ENCODE results near the gene SPEM2. TPM values are rescaled to one million over a fixed set of nuclear protein-coding genes. Genes with fewer than 3 reads are reported as not detected.

SPEM2 gene
- total RNA-seq, 2 donors from 2014 or later: not detected

DNA sequence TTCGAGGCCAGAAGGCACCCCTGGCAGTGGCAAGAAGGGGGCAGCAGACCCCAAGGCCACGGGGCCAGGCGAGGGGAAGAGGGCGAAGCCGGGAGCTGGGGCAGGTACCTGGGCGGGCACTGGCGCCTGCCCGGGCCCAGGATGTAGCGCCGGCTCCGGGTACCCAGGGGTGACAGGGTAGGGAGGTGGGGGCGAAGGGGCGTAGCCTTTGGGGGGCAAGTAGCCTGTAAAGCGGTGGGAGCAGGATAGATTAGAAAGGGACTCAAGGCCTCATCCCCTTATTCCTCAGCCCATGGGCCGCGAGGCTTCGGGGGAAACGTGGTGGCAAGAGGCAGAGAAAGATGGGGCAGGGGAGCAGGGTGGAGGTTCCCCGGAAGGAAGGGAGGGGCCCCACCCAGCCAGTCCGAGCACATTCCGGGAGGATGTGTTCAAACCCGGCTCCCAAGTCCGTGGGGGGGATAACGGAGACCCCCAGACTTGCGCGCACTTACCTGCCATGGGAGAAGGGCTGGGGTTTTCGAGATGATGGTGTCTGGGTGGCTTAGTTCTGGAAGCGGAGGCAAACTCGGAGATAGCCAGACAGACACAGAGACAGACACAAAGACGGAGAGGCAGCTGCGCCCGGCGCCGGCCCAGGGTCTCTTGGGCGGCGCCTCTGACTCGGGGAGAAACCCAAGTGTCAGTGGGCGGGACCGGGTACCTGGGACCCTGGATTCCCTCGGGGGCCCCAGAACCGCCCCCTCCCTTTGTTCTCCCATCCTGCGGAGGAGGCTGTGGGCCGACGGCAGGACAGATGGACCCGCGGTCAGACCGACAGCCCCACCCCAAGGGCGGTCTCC, 31.6 kb upstream of the SPEM2 start:
- Mint-ChIP-seq H3K36me3 (ENCODE audit: low read depth) (peaks cover 48% of the 10 kb centered on the region), H3K27me3 (no peaks in the 10 kb centered on the region), H3K4me1 (peaks cover 13% of the 10 kb centered on the region), H3K9me3 (no peaks in the 10 kb centered on the region), H3K4me3 (peak overlapping the region; percentile 87), H3K27ac (peak overlapping the region; percentile 84)
- peak; percentile 47 for ATAC-seq (replicated peaks)

DNA sequence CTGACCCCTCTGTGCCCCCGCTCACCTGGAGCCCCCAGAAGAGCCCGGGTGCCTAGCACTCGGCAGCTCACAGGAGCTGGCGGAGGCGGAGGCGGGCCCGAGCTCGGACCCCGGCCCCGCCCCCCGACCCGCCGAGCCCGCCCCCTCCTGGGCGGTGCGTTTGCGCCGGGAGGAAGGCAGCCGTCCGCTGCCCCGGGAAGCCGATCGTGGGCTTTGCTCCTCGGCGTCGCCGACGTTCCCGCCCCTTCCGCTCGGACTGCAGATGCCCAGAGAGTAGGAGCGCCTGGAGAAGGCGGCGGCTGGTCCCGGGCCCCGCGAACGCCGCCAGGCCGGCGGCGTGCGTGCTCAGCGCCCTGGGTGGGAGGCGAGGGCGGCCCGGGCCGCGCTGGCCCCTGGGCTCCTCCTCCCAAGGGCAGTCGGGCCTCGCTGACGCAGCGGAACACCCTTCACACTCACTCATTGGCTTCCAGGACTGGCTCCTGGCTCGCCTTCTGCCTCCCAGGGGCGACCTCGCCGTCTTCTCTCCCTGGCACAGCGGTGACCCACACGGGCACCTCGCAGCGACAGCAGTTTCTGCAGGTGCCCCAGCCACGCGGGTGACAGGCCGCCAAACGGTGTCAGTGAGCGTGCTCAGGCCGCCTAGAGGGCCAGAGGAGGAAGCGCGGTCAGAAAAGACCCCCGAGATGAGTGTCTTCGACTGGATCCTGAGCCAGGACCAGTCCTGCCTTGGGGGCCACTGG, 30.8 kb upstream of the SPEM2 start, which contains the start of gene PLSCR3:
Gene PLSCR3, minus strand, starts transcription at position 74 of the 740 bp plus-strand sequence. CDS start 415 bp downstream, outside the sequence.
- Mint-ChIP-seq H3K27me3 (no peaks in the 10 kb centered on the region), H3K27ac (peak within 1 kb of the TSS; percentile 87), H3K36me3 (ENCODE audit: low read depth) (peaks cover 42% of the 10 kb centered on the region), H3K4me1 (peaks cover 9% of the 10 kb centered on the region), H3K9me3 (no peaks in the 10 kb centered on the region), H3K4me3 (peak within 1 kb of the TSS; percentile 87)
- peak; percentile 91 for ATAC-seq (replicated peaks)

- Mint-ChIP-seq H3K4me3 (peak overlapping the region; percentile 6), H3K36me3 (ENCODE audit: low read depth) (peaks cover 27% of the 10 kb centered on the region), H3K27ac (no peak overlapping the region), H3K27me3 (no peaks in the 10 kb centered on the region), H3K9me3 (no peaks in the 10 kb centered on the region), H3K4me1 (peaks cover 5% of the 10 kb centered on the region)
- ATAC-seq (replicated peaks): no peak
These were observed 29.3 kb upstream of the SPEM2 start for GRCh38 chr17:7396147-7396546.

- peaks cover 10% of the 10 kb centered on the region for H3K4me1 Mint-ChIP-seq
- no peaks in the 10 kb centered on the region for H3K9me3 Mint-ChIP-seq
- no peak overlapping the region for H3K27ac Mint-ChIP-seq
- H3K4me3 Mint-ChIP-seq: no peak overlapping the region
- H3K27me3 Mint-ChIP-seq: no peaks in the 10 kb centered on the region
- peaks cover 5% of the 10 kb centered on the region for H3K36me3 Mint-ChIP-seq (ENCODE audit: low read depth)
- ATAC-seq (replicated peaks): no peak
These were observed 26.8 kb upstream of the SPEM2 start for GRCh38 chr17:7398612-7399011.

- no peaks in the 10 kb centered on the region for H3K9me3 Mint-ChIP-seq
- peak overlapping the region; percentile 86 for H3K4me3 Mint-ChIP-seq
- no peak for ATAC-seq (replicated peaks)
- H3K27ac Mint-ChIP-seq: peak overlapping the region; percentile 92
- no peaks in the 10 kb centered on the region for H3K36me3 Mint-ChIP-seq (ENCODE audit: low read depth)
- peaks cover 4% of the 10 kb centered on the region for H3K27me3 Mint-ChIP-seq
- peaks cover 13% of the 10 kb centered on the region for H3K4me1 Mint-ChIP-seq
These were observed 22.2 kb upstream of the SPEM2 start for GRCh38 chr17:7403043-7403726.

DNA sequence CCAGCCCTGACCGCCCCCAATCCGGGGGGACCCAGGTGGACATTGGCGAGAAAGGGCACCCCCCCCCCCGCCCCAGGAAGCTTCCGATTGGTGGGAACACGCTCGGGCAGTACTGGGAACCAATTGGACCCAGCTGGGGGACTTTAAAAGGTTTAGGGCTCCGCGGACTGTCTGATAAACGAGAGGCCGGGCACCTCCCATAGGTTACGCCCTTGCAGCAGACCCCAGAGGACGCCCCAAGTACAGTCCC, 21.8 kb upstream of the SPEM2 start:
- Mint-ChIP-seq H3K9me3 (no peaks in the 10 kb centered on the region), H3K27me3 (peaks cover 4% of the 10 kb centered on the region), H3K27ac (peak overlapping the region; percentile 92), H3K36me3 (ENCODE audit: low read depth) (no peaks in the 10 kb centered on the region), H3K4me1 (peaks cover 13% of the 10 kb centered on the region), H3K4me3 (peak overlapping the region; percentile 86)
- ATAC-seq (replicated peaks): peak; percentile 29

- H3K27ac Mint-ChIP-seq: peak within 1 kb of the TSS; percentile 92
These were observed 21.3 kb upstream of the SPEM2 start, which contains the start of gene TMEM256 for GRCh38 chr17:7403977-7404736. Gene TMEM256, minus strand, starts transcription at chr17:7404097. Its CDS starts 13 bp downstream, at chr17:7404084.

GRCh38 chr17:7404737-7405349, 20.6 kb upstream of the SPEM2 start:
- Mint-ChIP-seq H3K4me1 (peaks cover 20% of the 10 kb centered on the region), H3K27ac (peak overlapping the region; percentile 92), H3K36me3 (ENCODE audit: low read depth) (no peaks in the 10 kb centered on the region), H3K9me3 (no peaks in the 10 kb centered on the region), H3K27me3 (peaks cover 4% of the 10 kb centered on the region), H3K4me3 (peak overlapping the region; percentile 86)
- peak; percentile 50 for ATAC-seq (replicated peaks)

More at GRCh38 chr17:7403977-7404736, 21.3 kb upstream of the SPEM2 start, which contains the start of gene TMEM256:
- peaks cover 13% of the 10 kb centered on the region for H3K4me1 Mint-ChIP-seq
- no peaks in the 10 kb centered on the region for H3K36me3 Mint-ChIP-seq (ENCODE audit: low read depth)
- H3K27me3 Mint-ChIP-seq: peaks cover 4% of the 10 kb centered on the region
- no peaks in the 10 kb centered on the region for H3K9me3 Mint-ChIP-seq
- ATAC-seq (replicated peaks): peak; percentile 94
- peak within 1 kb of the TSS; percentile 86 for H3K4me3 Mint-ChIP-seq

DNA sequence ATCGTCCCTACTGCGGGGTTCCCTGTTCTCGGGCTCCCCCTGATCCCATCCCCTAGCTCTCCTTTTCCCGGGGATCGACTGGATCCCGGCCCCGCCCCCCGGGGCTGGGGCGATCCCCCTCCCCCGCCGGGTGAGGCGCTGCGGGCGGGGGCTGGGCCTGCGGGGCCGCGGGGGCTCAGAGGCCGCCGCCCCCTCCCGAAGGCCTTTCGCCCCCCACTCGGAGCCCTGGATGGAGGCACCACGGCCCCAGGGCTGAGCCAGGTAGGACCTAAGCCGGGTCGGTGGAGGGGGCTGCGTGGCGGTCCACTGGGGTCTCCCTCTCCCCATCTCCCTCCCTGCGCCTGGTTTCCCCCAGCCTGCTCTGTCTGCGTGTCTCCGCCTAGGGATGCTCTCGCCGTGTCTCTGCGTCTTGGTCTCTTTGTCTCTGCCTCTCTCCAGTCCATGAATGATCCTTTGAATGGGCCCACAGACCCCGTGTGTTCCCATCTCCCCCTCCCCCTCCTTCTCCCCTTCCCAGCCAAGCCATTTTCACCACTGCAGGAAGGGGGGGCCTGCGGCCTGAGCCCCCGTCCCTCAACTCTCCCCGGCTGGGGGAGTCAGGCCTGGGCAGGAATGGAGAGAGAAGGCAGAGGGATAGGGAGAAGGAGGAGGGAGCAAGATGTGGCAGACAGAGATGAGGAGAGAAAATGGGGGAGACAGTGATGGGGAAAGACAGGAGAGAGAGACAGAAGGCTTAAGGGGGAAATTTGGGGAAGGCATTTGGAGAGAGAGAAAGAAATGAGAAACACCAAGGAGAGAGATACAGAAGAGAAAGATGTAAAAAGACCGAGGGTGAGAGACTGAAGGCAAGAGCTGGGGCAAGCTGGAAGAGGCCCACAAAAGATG, 19.8 kb upstream of the SPEM2 start:
- Mint-ChIP-seq H3K9me3 (no peaks in the 10 kb centered on the region), H3K27ac (peak overlapping the region; percentile 56), H3K36me3 (ENCODE audit: low read depth) (no peaks in the 10 kb centered on the region), H3K4me3 (peak overlapping the region; percentile 86), H3K4me1 (peaks cover 23% of the 10 kb centered on the region), H3K27me3 (peaks cover 4% of the 10 kb centered on the region)
- ATAC-seq (replicated peaks): no peak

GRCh38 chr17:7406235-7406825, 19.1 kb upstream of the SPEM2 start:
- H3K27me3 Mint-ChIP-seq: peaks cover 4% of the 10 kb centered on the region
- peaks cover 23% of the 10 kb centered on the region for H3K4me1 Mint-ChIP-seq
- no peaks in the 10 kb centered on the region for H3K9me3 Mint-ChIP-seq
- H3K4me3 Mint-ChIP-seq: peak overlapping the region; percentile 86
- H3K27ac Mint-ChIP-seq: peak overlapping the region; percentile 51
- H3K36me3 Mint-ChIP-seq (ENCODE audit: low read depth): no peaks in the 10 kb centered on the region
- no peak for ATAC-seq (replicated peaks)

DNA sequence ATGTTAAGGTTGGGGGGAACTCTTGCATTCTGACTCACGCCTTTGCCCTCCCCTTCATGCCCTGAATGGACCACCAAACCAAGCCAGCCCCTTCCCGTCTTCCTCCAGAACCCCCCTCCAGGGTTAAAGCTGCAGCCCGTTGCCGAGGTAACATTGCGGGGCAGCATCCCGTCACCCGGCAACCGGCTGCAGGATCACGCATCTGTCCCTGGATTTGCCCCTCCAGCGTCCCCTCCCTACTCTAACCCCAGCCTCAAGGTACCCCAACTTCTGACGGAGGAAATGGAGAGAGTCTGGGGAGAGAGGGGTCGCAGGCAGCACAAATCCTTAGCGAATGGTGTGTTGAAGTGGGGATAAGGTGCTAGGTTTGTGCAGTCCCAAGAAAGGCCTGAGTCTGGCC, 18.3 kb upstream of the SPEM2 start:
- Mint-ChIP-seq H3K9me3 (no peaks in the 10 kb centered on the region), H3K27ac (no peak overlapping the region), H3K4me1 (peaks cover 18% of the 10 kb centered on the region), H3K4me3 (peak overlapping the region; percentile 37), H3K36me3 (ENCODE audit: low read depth) (no peaks in the 10 kb centered on the region), H3K27me3 (peaks cover 4% of the 10 kb centered on the region)
- ATAC-seq (replicated peaks): no peak

GRCh38 chr17:7407485-7408251, 17.7 kb upstream of the SPEM2 start, which contains the start of gene NLGN2:
Gene NLGN2, plus strand, starts transcription at chr17:7407845. Its CDS starts 411 bp downstream, at chr17:7408256.
- Mint-ChIP-seq H3K27me3 (peaks cover 4% of the 10 kb centered on the region), H3K4me1 (peaks cover 18% of the 10 kb centered on the region), H3K9me3 (no peaks in the 10 kb centered on the region), H3K27ac (no peak within 1 kb of the TSS), H3K36me3 (ENCODE audit: low read depth) (no peaks in the 10 kb centered on the region), H3K4me3 (peak within 1 kb of the TSS; percentile 86)
- no peak for ATAC-seq (replicated peaks)
